DMS153 (cell line): Measurements from ENCODE around the gene YWHAB.
"Not testable (repeated sequence)": the region's sequence is repeated elsewhere in the genome, so short reads cannot be mapped to it uniquely, and the experiment has no call there.

Experiments used
- DNase-seq: peaks from one replicate; lab custom pipeline; 2025; lab: John Stamatoyannopoulos, UW

The YWHAB gene

GRCh38 chr20:44885392-44886265 lies at the start of gene YWHAB:
TSS of gene YWHAB (plus strand) at chr20:44885705. CDS start at chr20:44901534, 15,829 bp downstream.
- DNase-seq: peak; percentile 97

GRCh38 chr20:44836601-44837120 lies 48.8 kb upstream of the YWHAB start:
- DNase-seq: no peak

- DNase-seq: no peak
Observed at GRCh38 chr20:44837946-44838345, 47.6 kb upstream of the YWHAB start.

GRCh38 chr20:44838521-44838920 lies 47.0 kb upstream of the YWHAB start:
- no peak for DNase-seq

- DNase-seq: no peak
Observed at GRCh38 chr20:44839481-44839880, 46.0 kb upstream of the YWHAB start.

DNA sequence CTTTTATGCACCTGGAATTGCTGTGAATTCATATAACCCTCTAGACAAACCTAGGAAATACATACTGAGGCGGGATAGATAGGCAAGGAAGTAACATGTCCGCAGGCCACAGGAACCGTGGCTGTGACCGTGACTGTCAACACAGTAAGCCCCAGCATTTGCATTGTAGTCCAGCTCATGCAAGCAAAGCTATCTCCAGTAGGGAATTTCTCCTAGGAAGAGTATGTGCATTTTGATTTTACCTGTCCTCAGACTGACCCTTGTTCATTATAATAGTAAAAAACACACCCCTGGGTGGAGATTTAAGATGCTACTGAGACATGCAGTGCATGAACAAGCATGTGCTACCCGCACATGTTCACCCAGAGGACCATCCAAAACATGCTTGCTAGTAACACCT lies 44.7 kb upstream of the YWHAB start:
- no peak for DNase-seq

GRCh38 chr20:44841955-44842354 lies 43.5 kb upstream of the YWHAB start:
- DNase-seq: no peak

DNA sequence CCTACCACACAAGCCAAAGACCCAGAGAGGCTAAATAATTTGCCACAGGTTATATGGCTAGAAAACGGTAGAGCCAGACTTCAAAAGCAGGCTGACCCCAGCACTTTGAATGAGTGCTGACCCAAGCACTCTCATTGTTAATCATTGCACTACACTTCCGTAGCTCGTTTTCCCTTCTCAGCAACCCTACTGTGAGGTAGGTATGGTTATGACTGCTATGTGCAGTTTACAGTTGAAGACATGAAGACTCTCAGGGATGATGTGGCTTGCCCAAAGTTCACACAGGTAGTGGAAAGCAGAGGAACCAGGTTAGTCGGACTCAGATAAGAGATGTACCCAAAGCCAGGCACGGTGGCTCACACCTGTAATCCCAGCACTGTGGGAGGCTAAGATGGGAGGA lies 41.6 kb upstream of the YWHAB start:
- DNase-seq: no peak

DNA sequence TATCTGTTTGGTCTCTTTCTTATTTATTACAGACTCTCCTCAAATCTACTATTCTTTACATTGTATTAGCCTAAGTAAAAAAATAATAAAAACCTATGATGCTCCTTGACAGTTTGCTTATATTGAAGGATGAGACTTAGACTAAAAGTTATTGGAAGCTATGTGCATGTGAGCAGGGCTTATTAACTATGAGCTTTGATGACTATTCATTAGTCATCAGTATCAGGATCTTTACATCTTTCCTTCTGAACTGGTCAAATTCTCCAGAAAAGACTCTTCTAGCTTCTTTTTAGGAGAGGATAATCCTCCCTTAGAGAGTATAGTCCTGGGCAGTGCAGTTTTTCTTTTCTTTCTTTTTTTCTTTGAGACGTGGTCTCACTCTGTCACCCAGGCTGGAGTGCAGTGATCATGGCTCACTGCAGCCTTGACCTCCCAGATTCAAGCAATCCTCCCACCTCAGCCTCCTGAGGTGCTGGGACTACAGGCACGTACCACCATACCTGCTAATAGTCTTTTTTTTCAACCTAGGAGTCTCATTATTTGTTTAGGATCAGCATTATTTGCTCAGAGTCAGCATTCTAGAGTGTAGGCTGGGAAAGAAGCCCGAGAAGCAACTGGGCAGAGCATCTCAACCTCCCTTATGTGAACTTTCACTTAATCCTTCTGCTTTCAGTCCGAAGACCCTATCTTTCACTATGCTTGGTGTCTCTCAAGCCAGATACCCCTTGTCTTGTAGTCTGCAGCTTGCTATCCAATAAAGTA lies 37.1 kb upstream of the YWHAB start:
- no peak for DNase-seq

DNA sequence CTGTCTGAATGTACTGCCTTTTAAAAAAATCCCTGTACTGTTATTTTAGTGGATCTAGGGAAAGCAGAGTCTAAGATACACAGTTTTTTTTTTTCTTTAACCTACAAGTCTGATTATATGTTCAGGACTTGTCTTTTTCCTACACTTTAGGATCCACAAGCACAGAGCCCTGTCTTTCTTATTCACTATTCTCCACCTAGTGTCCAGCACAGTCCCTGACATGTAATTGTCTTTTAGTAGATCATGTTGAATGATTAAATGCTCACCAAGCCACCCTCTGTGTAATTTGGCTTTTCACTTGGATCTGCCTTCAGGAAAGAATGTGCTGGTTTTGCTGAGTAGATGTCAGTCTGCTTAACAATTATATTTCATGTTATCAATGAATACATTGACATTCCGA lies 35.8 kb upstream of the YWHAB start:
- no peak for DNase-seq

DNA sequence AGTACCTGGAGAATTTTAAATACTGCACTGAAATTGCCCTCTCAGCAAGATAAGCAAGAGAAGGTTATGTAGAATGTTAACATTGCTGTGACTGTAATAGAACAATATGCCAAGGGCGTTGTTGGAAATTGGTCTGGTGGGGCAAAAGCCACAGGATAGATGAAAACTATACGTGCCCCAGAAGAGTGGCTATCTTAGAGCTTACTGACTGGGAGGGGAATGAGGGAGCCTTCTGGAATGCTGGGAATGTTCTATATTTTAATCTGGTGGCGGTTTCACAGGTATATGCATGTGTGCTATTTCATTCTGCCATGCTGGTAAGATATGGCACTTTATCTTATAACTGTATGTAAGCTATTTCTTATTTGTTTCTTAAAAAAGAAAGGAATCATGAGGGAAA lies 35.2 kb upstream of the YWHAB start:
- no peak for DNase-seq

- no peak for DNase-seq
Observed at GRCh38 chr20:44850837-44851236, 34.7 kb upstream of the YWHAB start.

DNA sequence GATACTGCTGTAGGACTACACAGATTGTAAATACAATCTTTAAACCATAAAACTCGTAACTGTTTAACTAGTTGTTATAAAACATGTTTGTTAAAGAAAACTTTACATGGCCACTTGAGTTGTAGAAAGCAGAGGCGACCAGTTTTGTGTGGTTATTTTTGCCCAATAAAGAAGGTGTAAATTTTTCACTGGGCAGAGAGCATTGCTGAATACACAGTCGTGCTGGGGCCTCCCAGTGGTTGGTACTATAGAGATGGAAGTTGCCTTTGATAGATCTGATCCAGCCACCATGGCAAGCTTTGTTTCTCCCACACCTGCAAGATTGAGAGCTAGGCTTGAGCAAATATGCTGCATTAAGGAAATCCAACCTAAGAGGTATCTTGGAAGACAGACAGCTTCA lies 34.0 kb upstream of the YWHAB start:
- DNase-seq: no peak

GRCh38 chr20:44856442-44856841 lies 29.1 kb upstream of the YWHAB start:
- DNase-seq: no peak

DNA sequence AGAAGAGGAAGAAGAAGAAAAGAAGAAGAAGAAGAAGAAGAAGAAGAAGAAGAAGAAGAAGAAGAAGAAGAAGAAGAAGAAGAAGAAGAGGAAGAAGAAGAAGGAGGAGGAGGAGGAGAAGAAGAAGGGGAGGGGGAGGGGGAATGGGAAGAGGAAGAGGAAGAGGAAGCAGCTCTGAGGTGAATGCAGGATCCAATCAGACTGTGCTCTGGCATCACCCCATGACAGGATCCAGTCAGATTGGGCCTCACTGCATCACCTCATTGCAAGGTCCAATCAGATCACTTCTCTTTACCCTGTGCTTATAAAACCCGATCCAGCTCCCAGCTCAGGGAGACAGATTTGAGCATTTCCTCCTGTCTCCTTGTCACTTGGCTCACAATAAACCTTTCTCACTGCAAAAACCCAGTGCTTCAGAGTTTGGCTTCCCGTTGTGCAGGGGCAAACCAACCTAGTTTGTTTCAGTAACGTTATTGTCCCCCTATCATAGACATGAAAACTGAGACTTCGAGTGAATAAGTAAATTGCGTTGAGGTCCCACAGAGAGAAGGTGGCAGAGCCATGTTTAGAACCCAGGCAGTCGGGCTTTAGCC lies 28.6 kb upstream of the YWHAB start:
- DNase-seq: no peak

DNA sequence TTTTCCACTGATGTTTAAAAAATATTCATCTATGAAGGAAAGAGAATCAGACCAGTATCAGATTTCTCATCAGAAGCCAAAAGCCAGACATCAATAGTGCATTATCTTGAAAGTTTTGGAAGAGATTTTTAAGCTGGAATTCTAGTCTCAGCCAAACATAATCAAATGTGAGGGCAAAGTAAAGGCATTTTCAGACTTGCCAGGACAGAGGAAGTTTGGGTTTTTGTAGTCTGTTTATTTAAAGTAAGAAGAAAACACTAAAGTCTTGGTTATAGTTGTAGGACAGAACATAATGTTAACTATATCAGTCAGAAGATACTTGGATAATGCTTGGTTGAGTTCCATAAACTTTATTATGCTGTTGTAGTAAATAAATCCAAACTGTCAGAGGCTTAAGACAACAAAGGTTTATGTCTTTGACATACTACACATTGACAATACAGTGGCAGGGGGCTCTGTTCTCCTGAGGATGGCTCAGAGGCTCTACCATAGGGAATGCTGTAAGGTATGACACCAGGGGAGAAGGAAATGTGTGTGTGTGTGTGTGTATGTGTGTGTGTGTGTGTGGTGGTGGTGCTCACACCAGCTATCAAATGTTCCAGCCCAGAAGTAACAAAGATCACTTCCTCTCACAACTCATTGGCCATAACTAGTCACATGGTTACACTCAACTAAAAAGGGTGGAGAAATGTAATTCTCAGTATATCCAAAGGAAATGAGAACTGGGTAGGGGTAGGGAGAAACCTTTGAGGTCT lies 26.7 kb upstream of the YWHAB start:
- DNase-seq: no peak

- no peak for DNase-seq
Observed at GRCh38 chr20:44861531-44862006, 23.9 kb upstream of the YWHAB start.

GRCh38 chr20:44862286-44862685 lies 23.2 kb upstream of the YWHAB start:
- no peak for DNase-seq

- not testable (repeated sequence) for DNase-seq
Observed at GRCh38 chr20:44863365-44864084, 22.0 kb upstream of the YWHAB start.

- not testable (repeated sequence) for DNase-seq
Observed at GRCh38 chr20:44864493-44864892, 21.0 kb upstream of the YWHAB start.

DNA sequence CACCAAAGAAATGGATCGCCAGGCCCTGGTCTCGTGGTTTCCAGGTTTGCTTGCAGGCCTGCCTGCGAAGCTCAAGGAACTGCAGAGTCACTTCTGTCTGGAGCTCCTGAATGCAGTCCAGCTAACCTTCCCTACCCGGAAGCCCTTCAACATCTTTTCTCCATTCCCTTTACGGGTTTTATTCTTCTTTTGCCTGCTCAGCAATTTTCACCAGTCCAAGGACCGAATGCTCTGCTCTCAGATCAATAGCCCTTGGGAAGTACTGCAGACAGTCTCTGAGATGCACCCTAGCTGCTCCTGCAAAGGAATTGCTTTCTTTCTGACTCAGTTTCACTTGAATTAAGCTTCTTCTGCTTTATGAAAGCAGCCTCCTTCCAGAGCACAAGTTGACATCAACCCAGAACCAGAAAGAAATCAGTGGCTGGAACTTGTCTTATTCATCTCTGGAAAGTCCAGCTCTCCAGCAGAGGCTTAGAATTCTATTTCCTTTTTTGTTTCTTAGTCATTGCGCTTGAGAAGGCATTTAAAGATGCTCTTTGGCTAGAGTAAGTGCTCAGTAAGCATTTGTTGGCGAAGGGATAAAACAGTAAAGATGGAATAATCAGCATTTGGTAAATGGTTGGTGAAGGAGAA lies 18.7 kb upstream of the YWHAB start:
- DNase-seq: no peak
